IPS DF 4.7 (cell line): Measurements from ENCODE around the gene OOEP.

Experiments used
- DNase-seq: peaks from one replicate; pipeline ENCODE4 v3.0.0-alpha.2; 2013; ENCODE audit warnings: low spot score; ENCODE audit errors: extremely low read depth

Gene OOEP

GRCh38 chr6:73364549-73364948 lies 5.1 kb downstream of the OOEP start:
- DNase-seq = no peak

- no peak for DNase-seq
These were observed 5.6 kb downstream of the OOEP start for GRCh38 chr6:73364121-73364520.

- DNase-seq = no peak
These were observed 6.2 kb downstream of the OOEP start for GRCh38 chr6:73363537-73363875.

GRCh38 chr6:73362869-73363536 lies 6.7 kb downstream of the OOEP start:
- no peak for DNase-seq

- DNase-seq = no peak
These were observed 7.3 kb downstream of the OOEP start, which contains the start of gene KHDC3L for GRCh38 chr6:73362358-73362757. KHDC3L (plus strand) TSS chr6:73362658; CDS start chr6:73362730, 72 bp downstream.

GRCh38 chr6:73353636-73354593 lies 15.8 kb downstream of the OOEP start, which contains the start of gene DPPA5:
DPPA5 (minus strand) TSS chr6:73354276; CDS start chr6:73354225, 51 bp downstream.
- DNase-seq = no peak

DNA sequence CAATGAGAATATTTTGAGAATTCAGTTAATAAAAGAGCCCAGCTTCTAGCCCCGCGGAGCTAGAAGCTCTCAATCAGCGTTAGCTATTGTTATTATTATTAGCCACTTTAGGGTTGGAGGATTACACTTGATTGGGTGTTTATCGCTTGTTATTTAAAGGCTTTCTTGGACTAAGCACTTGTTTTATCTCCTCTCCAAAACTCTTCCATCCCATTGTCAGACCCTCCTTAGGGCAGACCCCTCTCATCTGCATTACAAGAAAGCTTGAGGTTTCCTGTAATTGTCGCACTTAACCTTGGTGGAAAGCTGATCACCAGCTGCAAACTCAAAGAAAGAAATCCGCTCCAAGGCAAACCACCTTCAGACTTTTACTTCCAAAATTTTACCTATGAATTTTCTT lies 20.4 kb downstream of the OOEP start:
- peak; percentile 91 for DNase-seq

- DNase-seq = no peak
These were observed 21.0 kb downstream of the OOEP start for GRCh38 chr6:73348550-73349204.

DNA sequence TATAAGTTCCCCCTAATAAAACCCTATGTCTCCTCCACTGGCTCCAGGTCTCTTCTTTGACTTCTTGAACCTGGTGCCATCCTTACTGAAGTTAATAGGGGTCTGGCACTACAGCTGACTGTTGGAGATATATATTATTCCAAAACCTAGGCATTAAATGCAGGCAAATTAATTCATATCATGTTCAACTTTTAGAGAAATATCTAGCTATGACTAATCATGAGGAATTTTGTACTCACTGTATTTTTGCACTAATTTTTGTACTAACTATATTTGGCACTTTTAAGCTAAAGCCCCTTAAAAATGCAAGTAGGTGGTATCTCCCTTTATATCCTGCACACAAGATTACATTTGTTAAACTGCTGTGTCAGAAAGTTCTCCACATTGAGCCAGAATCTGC lies 26.5 kb downstream of the OOEP start:
- no peak for DNase-seq

DNA sequence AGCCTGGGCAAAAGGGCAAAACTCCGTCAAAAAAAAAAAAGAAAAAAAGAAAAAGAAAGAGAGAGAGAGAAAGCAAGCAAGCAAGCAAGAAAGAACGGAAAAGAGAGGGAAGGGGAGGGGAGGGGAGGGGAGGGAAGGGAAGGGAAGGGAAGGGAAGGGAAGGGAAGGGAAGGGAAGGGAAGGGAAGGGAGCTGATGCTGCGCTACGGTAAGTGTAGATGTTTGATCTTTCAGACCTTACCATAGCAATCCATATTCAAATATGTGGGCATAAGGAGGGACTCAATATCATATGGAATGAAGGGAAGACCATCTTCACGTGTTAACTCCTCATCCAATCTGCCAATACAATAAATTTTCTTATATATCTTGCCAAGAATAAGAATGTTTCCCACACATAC lies 27.5 kb downstream of the OOEP start:
- DNase-seq = no peak

DNA sequence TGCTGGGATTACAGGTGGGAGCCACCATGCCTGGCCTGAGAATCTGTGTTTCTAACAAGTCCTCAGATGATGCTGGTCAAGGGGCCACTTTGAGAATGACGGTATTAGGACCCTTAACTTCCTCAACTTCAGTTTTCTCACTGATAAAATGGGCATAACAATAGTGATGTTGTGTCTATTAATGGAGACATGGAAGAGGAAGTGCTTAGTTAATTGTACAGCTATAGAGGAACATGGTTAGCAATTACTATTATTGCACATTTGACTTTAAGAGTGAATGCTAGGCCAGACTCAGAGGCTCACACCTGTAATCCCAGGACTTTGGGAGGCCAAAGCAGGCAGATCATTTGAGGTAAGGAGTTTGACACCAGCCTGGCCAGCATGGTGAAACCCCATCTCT lies 28.4 kb downstream of the OOEP start:
- DNase-seq = no peak

DNA sequence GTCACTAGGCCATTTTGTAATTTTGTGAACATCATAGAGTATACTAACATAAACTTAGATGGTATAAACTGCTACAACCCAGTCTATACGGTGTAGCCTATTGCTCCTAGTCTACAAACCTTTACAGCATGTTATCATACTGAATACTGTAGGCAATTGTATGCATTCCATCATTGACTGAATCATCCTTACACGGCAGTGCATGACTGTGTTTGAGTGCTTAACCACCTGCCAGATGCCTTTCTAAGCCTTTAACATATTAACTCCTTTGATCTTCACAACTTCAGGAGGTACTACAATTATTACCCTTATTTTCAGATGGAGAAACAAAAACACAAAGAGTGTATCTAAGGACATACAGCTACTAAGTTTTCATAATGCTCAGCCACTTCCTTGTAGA lies 29.6 kb downstream of the OOEP start:
- no peak for DNase-seq

DNA sequence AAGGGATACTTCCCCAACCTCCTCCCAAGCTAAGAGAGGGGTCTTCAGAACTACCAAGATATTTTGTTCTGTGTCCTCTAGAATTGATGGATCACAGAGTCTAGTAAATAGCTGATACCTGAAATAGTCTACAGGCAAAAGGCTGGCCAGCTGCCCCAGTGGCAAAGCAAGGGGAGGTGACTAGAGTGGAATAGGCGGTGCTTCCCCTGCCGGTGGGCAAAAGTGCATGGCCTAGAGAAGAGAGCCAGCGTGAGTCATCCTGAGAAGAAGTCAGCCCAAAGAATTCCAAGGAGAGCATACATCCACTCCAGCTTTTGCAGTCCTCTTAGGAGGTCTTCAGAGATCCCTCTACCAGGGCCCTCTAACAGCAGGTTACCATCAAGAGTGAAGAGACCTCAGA lies 30.4 kb downstream of the OOEP start:
- DNase-seq = no peak

DNA sequence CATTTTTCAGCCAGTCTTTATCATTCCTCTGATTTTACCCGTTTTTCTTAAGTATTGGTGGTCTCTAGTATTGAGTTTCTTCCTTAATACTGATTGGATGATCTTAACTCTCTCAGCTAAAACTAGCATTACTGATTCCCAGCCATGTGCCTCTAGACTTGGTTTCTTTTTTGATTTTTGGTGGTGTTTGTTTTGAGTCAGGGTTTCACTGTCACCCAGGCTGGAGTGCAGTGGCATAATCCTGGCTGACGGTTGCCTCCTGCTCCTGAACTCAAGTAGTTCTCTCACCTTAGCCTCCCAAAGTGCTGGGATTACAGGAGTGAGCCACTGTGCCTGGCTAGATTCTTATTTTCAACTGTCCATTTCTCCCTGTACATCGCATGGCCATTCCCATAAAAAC lies 40.5 kb downstream of the OOEP start:
- no peak for DNase-seq

DNA sequence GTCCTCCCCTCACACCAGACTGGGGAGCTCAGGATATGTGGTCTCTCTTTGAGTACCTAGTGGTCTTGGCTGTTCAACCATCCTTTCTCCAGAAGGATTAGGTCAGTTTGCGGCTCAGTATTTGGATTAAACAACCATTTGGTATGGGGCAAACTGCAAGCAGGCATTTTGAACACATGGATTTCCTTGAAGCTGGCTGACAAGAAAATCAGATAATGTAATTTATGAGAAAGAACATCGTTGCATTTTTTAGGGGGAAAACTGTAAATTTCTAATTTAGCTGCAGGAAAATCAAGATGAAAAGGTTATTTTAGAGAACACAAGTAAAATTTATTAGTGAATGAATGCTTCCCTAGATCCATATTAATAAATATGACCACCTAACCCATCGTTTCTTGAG lies 40.9 kb downstream of the OOEP start:
- DNase-seq = no peak

- DNase-seq = no peak
These were observed 44.0 kb downstream of the OOEP start for GRCh38 chr6:73325656-73326055.

- DNase-seq = no peak
These were observed 46.4 kb downstream of the OOEP start for GRCh38 chr6:73323323-73323722.
